ENCODE data around the gene GABRD. TPM values are rescaled to one million over a fixed set of nuclear protein-coding genes. Genes with fewer than 3 reads are reported as not detected.

Gene GABRD
- total RNA-seq, 2 donors from 2014 or later = not detected

GRCh38 chr1:1982379-1983232 lies 36.5 kb upstream of the GABRD start:
- H3K9me3 ChIP-seq = no peaks in the 10 kb centered on the region
- no peaks in the 10 kb centered on the region for H3K27me3 ChIP-seq (replicated peaks; ENCODE audit: insufficient read depth)
- H3K4me1 ChIP-seq (ENCODE audit: control insufficient read depth in 1 of 2, low read depth in 2 of 2) = no peaks in the 10 kb centered on the region
- no peak for ATAC-seq (ENCODE audit: insufficient number of reproducible peaks, low FRiP score, low read depth)
- no peaks in the 10 kb centered on the region for H3K36me3 ChIP-seq
- H3K4me3 ChIP-seq = no peak overlapping the region
- TF ChIP-seq, protein P1, sequence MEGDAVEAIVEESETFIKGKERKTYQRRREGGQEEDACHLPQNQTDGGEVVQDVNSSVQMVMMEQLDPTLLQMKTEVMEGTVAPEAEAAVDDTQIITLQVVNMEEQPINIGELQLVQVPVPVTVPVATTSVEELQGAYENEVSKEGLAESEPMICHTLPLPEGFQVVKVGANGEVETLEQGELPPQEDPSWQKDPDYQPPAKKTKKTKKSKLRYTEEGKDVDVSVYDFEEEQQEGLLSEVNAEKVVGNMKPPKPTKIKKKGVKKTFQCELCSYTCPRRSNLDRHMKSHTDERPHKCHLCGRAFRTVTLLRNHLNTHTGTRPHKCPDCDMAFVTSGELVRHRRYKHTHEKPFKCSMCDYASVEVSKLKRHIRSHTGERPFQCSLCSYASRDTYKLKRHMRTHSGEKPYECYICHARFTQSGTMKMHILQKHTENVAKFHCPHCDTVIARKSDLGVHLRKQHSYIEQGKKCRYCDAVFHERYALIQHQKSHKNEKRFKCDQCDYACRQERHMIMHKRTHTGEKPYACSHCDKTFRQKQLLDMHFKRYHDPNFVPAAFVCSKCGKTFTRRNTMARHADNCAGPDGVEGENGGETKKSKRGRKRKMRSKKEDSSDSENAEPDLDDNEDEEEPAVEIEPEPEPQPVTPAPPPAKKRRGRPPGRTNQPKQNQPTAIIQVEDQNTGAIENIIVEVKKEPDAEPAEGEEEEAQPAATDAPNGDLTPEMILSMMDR (IDR thresholded peaks at IDR 0.05) = no peak
- no peak for DNase-seq (ENCODE audit: low spot score)
- H3K27ac ChIP-seq = no peak overlapping the region

DNA sequence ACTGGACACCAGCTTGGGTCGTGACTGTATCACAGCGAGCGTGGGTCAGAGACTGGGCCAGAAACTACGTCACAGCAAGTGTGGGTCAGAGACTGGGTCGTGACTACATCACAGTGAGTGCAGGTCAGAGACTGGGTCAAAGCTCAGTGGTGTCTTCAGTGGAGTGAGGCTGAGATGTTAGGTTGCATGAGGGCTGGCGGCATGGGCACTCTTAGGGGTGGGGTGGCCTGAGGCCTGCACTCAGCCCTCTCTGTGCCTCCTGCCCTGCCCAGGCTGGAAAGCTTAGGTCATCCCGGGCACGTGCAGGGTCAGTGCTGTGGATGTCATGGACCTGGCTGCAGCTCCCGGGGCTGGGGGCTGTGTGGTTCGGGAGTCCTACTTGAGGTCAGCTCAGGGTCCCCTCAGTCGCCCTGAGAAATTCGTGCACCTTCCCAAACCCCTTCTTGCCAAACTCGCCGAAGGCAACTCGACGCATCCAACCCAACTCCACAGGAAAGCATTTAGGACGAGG lies 34.5 kb upstream of the GABRD start:
- no peaks in the 10 kb centered on the region for H3K36me3 ChIP-seq
- H3K9me3 ChIP-seq = no peaks in the 10 kb centered on the region
- no peak overlapping the region for H3K4me3 ChIP-seq
- ATAC-seq (ENCODE audit: insufficient number of reproducible peaks, low FRiP score, low read depth) (no peak), DNase-seq (ENCODE audit: low spot score) (no peak)
- peaks cover under 1% of the 10 kb centered on the region for H3K27me3 ChIP-seq (replicated peaks; ENCODE audit: insufficient read depth)
- TF ChIP-seq, protein P1 (IDR thresholded peaks at IDR 0.05) = no peak
- no peak overlapping the region for H3K27ac ChIP-seq
- H3K4me1 ChIP-seq (ENCODE audit: control insufficient read depth in 1 of 2, low read depth in 2 of 2) = no peaks in the 10 kb centered on the region

GRCh38 chr1:1985375-1986050 lies 33.6 kb upstream of the GABRD start:
- TF ChIP-seq, protein P1 (IDR thresholded peaks at IDR 0.05) = no peak
- peaks cover 4% of the 10 kb centered on the region for H3K27me3 ChIP-seq (replicated peaks; ENCODE audit: insufficient read depth)
- no peak overlapping the region for H3K4me3 ChIP-seq
- H3K4me1 ChIP-seq (ENCODE audit: control insufficient read depth in 1 of 2, low read depth in 2 of 2) = no peaks in the 10 kb centered on the region
- H3K27ac ChIP-seq = no peak overlapping the region
- no peaks in the 10 kb centered on the region for H3K9me3 ChIP-seq
- H3K36me3 ChIP-seq = no peaks in the 10 kb centered on the region
- no peak for DNase-seq (ENCODE audit: low spot score)
- no peak for ATAC-seq (ENCODE audit: insufficient number of reproducible peaks, low FRiP score, low read depth)

DNA sequence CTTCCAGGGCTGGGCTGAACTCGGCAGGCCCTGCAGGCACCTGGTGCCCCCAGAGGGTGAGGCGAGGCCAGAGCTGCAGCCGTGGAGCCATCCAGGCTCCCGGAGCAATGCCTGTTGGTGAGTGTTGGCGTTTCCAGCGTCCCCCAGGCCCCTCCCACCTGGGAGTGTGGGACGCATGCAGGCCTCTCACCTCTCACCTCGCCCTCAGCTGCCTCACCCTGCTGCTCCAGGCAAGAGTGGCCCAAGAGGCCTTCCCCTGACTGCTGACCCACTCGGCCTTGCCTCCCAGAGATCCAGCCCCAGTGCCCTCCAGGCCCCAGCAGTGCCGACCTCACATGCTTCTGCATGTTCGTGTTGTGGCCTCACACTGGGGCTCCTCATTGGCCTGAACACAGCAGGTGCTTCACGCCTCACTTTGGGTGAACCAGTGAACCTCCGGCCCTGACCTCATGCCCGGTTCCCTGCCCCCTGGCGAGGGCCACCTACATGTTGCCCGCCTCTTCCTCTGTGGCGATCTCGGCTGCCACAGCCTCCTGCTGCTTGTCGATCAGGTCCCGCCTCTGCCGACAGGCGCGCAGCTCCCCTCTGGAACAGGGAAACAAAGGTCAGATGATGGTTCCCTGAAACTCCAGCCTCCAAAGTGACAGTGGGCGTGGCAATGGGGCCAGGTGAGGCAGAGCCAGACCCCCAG lies 32.5 kb upstream of the GABRD start:
- Histone ChIP-seq H3K9me3 (no peaks in the 10 kb centered on the region), H3K36me3 (no peaks in the 10 kb centered on the region), H3K27me3 (replicated peaks; ENCODE audit: insufficient read depth) (peaks cover 4% of the 10 kb centered on the region), H3K27ac (no peak overlapping the region), H3K4me3 (no peak overlapping the region), H3K4me1 (ENCODE audit: control insufficient read depth in 1 of 2, low read depth in 2 of 2) (no peaks in the 10 kb centered on the region)
- DNase-seq (ENCODE audit: low spot score) (no peak), ATAC-seq (ENCODE audit: insufficient number of reproducible peaks, low FRiP score, low read depth) (no peak)
- TF ChIP-seq, protein P1 (IDR thresholded peaks at IDR 0.05) = no peak

GRCh38 chr1:1987142-1987510 lies 32.0 kb upstream of the GABRD start:
- DNase-seq (ENCODE audit: low spot score) (no peak), ATAC-seq (ENCODE audit: insufficient number of reproducible peaks, low FRiP score, low read depth) (no peak)
- TF ChIP-seq, protein P1 (IDR thresholded peaks at IDR 0.05) = no peak
- H3K4me3 ChIP-seq = no peak overlapping the region
- no peak overlapping the region for H3K27ac ChIP-seq
- H3K36me3 ChIP-seq = no peaks in the 10 kb centered on the region
- H3K27me3 ChIP-seq (replicated peaks; ENCODE audit: insufficient read depth) = peaks cover 4% of the 10 kb centered on the region
- H3K4me1 ChIP-seq (ENCODE audit: control insufficient read depth in 1 of 2, low read depth in 2 of 2) = no peaks in the 10 kb centered on the region
- no peaks in the 10 kb centered on the region for H3K9me3 ChIP-seq

Measured in thoracic aorta (tissue), 2 donors.